ENCODE measurements around the gene SURF1.

DNA sequence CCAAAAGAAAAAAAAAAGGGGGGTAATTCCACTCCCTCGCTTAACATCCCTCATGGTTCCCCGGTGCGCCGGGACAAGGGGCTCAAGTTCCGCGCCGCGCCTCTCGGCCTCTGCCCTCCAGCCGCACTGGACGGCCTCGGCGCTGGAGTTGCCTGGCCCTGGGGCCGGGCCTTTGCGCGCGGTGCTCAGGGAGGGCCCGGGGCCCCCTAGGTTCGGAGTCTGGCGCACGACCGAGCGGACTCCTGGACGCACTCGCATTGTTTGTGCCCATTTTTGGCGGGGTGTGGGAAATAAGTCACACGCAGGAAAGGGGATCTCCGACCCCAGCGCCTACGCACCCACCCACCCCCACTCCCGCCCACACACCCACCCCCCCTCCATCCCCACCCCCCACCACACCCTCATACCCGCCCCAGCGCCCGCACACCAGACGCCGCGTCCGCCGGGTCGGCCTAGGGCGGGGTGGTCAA is 8.7 kb downstream of the SURF1 start:
- TF ChIP-seq, protein P1, sequence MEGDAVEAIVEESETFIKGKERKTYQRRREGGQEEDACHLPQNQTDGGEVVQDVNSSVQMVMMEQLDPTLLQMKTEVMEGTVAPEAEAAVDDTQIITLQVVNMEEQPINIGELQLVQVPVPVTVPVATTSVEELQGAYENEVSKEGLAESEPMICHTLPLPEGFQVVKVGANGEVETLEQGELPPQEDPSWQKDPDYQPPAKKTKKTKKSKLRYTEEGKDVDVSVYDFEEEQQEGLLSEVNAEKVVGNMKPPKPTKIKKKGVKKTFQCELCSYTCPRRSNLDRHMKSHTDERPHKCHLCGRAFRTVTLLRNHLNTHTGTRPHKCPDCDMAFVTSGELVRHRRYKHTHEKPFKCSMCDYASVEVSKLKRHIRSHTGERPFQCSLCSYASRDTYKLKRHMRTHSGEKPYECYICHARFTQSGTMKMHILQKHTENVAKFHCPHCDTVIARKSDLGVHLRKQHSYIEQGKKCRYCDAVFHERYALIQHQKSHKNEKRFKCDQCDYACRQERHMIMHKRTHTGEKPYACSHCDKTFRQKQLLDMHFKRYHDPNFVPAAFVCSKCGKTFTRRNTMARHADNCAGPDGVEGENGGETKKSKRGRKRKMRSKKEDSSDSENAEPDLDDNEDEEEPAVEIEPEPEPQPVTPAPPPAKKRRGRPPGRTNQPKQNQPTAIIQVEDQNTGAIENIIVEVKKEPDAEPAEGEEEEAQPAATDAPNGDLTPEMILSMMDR (IDR thresholded peaks at IDR 0.05), result peak; percentile 18
- TF ChIP-seq EZH2 (IDR thresholded peaks at IDR 0.05; ENCODE audit: borderline replicate concordance, insufficient read depth, low read depth, low read length, poor library complexity, severe bottlenecking), result no peak

All from B cell (primary cell).